ENCODE results near the gene CHRNA1.

Gene CHRNA1

DNA sequence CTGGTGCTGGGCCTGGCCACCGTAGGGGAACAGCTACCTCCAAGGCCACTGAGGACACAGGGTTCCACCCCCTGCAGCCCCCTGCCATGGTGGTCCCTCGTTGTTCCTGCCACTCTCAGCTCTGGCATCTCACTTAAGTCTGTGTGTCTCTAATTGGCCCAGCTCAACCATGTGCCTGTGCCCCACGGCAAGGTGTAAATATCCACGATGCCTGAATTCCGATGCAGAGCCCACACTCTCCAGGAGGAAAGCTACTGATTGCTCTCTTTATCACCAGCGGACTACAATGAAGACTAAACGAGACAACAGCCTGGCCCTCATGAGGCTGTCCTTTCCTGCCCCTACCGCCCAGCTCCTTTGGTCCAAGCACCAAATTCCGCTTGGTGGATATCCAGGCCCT, 17.0 kb upstream of the CHRNA1 start:
- DNase-seq, result no peak

DNA sequence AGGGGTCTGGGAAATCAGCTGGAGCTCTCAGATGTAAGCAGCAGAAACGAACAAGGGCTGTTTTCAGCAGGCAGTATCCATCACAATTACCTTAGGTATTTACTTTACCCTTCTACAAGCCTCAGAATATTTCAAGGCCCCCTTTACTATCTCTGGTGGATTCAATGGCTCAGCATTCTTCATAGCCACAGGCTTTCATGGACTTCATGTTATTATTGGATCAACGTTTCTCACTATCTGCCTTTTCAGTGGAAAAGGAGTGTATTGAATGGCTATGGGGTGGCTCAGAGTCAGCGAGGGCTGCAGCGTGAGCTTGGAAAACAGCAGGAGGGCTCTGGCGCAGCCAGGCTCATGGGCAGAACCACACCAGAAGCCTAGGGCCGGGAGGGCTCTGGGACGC, 16.6 kb upstream of the CHRNA1 start:
- no peak for DNase-seq

DNA sequence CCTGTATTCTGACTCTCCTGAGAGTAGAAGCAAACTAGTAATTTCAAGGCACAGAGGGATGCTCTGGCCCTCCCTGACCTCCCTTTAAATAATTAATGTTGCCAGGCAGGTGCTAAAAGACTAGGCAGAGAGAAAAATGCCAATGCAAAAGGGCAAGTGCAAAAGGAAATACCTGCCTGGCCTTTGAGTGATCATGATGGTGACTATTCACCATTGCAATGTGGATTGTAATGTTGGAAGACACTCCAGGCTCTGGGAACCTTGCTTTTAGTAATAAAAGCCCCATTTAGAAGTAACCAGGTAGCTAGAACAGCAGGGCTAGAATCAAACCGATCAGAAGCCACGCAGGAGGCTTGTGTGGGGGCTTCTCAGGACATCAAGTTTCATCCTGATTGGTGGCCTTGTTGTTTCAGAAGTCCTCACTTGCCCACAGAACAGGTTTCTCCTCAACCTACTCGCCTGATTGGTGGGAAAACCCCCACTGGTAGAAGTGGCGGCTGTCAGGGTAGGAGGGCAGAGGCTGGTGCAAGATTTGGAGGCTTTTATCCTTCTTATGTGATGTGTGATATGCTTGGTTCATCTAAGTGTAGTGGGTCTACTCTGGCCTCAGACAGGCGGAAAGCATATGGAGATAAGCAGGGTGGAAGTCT, 16.0 kb upstream of the CHRNA1 start:
- no peak for DNase-seq

DNA sequence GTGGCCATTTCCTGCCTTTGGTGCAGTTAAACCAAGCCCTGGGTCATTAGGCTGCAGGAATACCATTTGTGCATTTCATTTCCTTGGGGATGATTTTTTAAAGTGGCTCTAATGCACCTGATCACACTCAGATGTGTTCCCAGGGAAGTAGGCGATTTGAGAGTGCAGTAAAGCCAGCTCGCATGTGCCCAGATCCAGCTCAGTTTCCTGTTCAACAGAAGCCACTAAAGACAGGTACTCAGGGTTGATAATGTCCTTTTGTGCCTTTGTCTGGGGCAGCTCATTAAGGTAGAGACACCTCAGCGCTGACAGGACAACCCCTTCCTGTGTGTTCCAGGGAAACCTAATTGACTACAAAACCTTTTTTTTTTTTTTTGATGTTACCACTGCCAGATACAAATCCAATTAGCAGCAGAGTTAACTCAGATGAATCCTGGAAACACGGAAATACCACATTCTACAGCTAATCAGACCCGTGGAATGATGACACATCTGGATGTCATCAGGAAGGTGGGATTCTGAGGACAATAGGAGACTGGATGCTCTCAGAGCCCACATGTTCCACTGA, 15.2 kb upstream of the CHRNA1 start:
- peak; percentile 45 for DNase-seq

DNA sequence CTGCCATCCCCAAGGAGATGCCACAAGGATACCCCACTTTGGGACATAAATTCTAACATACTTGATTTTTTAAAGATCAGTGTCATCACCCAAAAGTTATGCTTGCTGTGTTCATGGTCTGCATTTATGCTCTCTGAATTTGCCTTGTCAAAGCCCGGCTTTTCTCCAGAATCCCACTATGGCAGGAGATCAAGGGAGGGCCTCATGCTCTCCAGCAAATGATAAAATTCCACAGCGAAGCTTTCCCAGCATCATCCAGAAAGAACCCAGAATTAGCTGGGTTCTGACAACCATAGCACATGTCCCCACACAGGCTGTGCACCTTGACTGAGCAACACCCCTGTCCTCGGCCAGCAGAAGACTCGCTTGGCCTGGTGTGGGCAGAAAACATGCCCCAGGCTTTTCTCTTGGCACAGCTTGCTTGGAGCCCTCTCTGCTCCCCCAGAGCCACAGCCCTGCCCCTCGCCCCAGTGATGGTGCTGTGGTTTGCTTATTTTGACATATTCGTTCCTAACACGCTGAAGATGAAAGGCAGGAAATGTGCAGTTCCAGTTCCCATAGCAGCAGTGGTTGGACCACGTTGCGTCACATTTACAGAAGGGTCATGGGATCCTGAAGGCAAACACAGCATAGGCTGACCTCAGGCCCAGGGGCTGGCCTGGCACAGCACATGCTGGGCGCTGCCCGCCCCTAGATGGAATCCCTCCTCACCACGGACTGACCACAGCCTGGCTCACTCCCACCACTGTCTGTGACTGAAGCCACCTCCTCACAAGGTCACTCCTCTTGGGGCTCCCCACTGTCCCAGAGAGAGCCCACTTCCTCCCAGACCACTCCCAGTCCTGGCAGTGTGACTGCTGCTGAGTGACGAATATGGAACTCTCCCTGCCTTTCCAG, 14.1 kb upstream of the CHRNA1 start:
- DNase-seq, result no peak

DNA sequence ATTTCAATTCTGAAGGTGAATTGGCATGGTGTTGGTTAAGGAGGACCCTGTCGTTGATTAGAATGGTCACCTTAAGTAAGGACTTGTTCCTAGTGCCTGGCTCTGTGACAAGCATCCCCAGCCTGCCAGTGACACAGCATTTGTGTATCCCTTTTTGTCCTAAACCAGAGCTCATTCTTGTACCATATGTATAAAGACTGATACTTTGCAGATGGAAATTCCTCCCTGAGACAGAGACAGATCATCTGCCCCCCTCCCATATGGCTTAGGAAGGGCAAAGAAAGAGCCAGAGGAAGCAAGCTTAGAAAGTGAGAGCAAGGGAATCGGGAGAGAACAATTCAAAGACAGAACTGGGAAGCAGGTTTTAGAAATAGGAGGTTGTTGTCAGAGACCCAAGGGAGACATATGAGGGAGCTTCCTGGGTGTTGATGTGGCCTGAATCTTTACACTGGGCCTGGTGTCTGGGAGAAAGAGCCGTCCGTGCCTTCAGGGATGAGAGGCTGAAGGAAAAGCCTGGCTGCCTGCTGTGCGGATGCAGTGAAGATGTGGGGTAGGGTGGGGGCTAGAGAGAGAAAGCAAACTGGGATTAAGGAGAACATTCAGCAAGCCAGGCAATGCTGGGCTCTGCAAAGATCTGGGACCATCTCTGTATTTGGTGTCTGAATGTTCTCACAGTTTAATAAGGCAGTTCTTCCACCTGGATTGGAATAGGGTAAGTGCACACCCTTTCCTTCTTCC, 13.2 kb upstream of the CHRNA1 start:
- DNase-seq, result no peak

DNA sequence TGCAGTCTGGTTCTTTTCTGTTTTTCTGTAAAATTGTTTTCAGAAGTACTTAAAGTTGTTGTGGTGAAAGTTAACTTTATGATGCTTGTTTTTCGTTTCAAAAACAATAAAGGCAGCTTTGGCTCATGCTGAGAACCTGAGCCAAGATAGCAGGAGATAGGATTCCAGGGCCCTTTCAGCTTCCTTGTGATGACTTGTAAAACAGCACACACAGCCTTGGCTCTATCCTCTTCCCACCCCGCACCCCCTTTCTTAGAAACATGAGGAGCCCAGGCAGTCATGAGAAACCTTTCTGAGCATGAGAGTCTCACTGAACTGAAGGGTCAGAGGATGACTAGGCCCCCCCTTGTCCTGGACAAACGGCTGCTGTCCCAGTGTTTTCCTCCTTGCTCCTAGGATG, 12.4 kb upstream of the CHRNA1 start:
- DNase-seq, result no peak

DNA sequence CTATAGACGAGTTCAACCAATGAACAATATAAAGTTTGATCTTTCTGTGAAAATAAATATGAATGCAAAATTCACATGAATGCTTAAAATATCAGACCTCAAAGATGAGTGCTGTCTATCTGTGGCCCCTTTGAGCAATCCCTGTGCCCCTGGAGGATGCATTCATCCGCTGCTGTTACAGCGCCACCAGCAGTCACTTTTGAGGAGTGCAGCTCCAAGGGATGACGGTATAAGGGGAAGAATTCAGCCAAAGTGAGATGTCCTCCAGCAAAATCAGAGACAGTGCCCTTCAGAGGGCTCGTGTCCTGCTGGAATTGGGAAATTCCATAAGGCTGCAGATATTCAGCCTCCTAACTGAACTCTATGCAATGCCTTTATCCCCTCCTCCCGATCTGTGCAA, 12.0 kb upstream of the CHRNA1 start:
- DNase-seq, result no peak

DNA sequence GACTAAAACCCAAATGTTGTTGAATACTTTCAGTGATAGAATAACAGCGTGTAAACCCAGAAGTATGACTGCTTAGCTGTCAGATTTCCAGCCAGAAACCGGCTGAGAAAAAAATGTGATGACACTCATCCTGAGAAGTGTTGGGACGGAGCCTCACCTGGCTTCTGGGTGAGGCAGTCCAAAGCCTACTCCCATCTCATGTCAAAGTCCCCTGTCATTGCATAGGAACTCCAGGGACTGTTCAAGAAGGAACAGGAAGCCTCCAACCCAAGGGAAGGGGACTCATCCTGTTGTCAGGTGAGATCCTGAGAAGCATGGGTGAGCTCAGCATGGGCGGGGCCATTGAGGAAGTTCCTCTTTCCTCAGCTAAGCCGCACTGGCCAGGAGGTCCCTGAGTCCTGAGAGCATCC, 11.3 kb upstream of the CHRNA1 start:
- no peak for DNase-seq

DNA sequence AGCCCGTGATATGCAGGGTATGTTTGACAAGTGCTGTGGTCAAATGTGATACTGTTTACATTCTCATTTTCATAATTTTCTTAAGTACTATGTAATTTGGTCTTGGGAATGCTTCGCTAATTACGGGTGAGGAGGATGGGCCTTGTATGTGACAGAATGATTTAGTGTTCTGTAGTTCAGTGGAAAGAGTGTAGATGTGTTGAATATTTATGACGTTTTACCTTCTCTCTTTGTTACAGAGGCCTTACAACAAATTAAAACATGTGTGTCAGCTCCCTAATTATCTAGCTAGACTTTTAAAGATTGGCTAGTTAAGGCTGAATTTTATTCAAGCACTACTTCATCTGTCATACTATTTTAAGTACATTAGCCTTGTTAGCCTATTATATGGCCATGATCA, 10.6 kb upstream of the CHRNA1 start:
- no peak for DNase-seq

DNA sequence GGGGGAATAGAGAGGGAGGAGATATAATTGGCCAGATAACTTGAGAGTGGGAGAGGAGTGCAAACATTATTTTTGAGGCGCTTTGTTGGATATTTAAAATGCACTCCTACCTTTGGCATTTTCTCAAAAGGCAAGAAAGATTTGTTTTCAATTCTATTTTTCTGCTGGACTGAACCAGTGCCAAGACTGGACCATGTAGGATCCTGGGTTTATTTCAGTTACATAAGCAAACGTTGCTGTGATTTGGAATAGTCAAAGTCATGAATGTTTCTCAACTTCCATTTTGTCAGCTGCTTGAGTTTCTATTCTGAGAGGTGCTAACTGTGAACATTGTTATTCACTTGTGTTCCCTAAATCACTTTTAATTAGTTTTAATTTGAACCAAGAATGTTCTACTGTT, 8.9 kb upstream of the CHRNA1 start:
- no peak for DNase-seq

DNA sequence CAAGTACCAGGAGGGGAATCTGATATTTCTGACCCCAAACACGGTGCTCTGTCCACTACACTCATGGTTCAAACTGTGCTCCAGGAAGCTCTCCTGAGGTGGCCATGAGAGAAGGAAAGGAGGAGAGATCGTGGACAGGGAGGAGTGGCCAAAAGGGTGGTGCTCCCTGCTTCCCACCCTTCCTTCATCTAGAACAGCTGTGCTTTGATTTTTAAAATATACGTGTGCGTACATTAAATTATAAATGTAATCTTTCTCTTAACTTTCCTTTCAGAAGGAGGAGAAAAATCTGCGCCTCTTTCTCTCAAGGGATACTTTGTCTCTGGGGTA, 8.2 kb upstream of the CHRNA1 start:
- DNase-seq, result no peak

DNA sequence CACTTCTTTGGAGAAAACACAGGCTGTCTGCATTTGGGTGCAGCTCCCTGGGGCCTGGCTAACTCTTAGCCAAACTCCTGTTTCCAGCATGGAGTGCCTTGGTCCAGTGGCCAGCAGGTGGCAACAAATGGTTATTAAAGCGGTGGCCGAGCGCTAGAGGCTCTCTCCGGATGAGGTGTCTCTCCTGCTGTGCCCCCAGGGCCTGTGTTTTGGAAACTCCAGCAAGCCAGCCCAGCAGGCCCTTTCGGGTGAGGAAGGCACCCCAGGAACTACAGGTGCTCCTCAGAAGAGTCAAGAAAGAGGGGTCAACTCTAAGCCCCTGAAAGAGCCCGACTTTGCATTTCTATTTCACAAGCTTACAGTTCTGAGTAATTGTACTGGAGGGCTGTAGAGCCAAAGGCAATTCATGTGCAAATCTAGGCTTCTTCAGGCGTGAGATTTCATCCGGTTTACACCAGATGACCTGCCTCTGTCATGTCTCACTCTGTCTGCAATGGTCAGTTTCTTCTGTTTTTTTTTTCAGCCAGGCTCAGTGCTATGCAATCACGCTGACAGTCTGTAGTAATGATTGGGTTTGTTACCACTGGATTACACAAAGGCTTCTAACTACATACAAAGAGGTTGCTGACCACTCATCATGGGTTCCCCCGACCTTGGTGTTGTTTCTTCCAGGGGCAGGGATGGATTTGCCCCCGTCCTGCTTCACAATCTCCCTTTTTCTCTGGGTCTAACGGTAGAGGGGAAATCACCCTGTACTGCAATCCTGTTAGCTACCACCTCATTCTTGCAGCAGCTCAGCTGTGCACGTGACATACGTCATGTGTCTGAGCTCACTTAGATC, 7.6 kb upstream of the CHRNA1 start:
- peak; percentile 16 for DNase-seq

DNA sequence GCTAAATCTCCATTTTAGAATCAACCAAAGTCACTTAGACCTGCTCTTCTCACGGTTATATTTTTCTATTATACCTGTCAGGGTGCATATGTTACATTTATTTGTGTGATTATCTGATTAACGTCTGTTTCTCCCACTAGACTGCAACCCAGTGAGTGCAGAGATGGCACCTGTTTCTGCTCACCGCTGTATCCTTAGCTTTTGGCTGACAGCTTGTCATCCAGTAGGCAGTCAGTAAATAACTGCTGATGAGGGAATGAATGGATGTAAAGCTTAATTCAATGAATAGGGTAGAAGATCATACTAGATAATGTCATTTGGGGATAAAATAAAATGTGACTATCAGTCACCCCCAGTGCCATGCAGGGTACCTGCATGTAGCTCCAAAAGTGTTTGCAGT, 6.9 kb upstream of the CHRNA1 start:
- DNase-seq, result no peak

DNA sequence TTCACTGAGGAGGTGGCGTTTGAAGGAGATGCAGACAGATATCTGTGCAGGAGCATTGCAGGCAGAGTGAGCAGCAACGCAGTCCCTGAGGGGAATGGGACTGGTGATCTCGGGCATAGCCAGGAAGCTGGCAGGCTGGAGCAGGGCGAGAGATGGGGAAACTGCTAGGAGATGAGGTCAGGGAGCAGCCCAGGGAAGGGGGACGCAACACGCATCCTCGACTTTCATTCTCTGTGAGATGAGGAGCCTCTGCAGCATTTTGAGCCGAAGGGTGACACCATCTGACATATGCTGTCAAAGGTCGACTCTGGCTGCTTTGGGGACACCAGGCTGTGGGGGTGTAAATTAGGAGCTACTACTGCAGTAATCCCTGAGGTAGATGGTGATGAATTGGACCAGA, 4.3 kb upstream of the CHRNA1 start:
- DNase-seq, result no peak

DNA sequence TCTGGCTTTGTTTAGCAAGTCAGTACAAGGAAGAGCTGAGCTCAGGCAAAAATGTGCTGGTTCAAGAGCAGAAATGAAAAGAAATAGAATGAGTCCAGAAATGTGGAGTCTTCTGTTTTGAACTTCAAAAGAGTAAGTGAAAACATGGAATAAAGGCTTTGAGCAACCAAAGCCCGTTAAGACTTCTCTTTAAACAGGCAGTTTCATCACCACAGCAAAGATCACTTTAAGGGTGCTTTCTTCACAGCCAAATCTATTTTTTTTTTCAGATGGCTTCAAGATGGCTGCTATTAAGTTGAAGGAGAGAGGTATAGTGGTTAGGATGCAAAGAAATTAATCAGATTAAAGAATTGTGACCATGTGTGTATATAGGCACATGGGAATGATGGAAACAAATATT, 2.0 kb upstream of the CHRNA1 start:
- no peak for DNase-seq

DNA sequence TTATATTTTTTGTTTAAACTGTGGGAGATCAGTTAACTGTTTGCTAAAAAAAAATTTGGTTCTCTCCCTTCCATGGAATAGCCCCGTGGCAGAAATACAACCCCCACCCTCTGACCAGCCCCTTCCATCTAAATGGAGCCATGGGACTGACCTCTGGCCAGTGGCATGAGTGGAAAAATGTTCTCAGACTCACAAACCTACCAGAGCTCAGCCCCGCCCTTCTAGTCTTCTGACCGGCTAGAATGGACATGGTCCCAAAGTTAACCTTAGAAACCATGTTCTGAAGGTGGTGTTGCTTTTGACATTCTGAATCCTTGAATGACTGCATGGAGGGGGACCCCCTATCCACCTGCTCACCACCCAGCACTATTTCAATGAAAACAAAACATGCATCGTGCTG, 1.3 kb upstream of the CHRNA1 start:
- DNase-seq, result no peak

DNA sequence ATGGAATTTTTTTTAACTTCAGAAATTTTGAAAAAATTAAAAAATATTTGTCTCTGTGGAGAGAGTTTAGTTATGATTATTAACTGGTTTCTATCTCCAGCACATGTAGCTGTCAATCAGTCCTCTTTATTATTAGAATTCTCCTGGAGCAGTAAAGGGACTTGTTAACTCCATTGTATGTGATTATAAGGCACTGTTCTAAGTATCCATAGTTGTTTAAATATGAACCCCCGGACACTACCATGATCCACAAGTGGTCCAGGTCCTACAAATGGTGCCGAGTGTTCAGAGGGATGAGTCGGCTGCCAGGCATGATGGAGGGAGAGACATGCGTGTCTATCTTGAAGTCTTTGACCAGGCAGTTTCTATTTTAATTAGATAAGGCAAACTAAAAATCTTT, 492 bp downstream of the CHRNA1 start:
- DNase-seq, result no peak

DNA sequence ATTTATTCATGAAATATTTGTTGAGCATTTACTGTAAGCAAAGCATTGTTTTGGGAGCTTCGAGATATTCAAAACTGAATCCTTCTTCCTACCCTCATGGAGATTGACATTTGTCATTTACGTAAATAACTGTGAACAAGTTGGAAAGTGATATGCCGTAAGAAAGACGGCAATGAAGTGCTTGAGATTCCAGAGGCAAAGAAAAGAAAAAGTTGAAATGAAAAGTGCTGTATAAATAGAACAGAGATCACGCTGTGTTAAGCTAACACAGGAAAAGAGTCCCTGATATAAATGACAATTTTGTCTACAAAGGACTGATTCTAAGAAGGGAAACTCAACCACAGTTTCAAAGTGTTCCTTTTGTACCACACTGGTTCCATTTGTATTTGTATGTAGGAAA, 1.8 kb downstream of the CHRNA1 start:
- DNase-seq, result no peak

DNA sequence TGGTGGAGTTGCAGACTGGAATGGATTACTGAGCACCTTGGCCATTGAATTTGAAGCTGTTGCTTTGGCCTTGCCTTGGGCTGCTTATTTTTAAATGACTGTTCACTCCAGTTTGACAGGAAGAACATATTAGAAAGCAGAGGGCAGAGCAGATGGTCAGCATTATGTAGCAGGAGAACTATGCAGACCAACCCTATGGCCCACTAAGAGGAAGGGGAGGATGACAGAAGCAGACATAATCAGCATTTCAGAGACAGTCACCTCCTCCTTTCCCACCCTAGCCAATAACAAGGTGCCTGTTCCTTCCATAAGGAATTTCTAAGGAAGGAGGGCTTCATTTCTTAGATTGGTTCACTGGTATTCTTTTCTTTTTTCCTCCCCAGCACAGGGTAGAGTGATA, 2.4 kb downstream of the CHRNA1 start:
- no peak for DNase-seq

DNA sequence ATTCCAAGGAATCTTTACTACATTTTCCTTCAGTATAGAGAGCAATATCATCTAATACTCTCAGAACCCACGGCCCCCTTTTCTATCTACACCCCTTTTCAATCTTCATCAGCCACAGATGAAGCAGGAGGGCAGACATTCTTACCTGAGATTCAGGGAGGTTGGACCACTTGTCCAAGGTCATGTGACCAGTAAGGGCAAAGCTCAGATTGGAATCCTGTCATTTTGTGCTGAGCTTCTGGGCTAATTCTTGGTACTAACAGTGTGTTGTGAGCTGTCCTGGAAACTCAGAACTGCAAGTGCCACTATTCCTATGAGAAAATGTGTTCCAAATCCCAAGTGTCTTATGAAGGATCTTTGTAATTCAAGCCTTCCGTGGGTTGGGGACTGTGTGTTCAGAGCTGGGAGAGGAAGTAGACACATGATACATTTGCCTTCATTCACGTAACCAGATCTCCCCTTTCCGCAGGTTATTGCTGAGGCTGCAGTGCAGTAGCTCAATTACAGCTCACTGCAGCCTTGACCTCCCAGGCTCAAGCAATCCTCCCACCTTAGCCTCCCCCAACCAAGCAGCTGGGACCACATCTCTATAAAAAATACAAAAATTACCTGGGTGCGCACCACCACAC, 3.3 kb downstream of the CHRNA1 start:
- DNase-seq, result no peak

DNA sequence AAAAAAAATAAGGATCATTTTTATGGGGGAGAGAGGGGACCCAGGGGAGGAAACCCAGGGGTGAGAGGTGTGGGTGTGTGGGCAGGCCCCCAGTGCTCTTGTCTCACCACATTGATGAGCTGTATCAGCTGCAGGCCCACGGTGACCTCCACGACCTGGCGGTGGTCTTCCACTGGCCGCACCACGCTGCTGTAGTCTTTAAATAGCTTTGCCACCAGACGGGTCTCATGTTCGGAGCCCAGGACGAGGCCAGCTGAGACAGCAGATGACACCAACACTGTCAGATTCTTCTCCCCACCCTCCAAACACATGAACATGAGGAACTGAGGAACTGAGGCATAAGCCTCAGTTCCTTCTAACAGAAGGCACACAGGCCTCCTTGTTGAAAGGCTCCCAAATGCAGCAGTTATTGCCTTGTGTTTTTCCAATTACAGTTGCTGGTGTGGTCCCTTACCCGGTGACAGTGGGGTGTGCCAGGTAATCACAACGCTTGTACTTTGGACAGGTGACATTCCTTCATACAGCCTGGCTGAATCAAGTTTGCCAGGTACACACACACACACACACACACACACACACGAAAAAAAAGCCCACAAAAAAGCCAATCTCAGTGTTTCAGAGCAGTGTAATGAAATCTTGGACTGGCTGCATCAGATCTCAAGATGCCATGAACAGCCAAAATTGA, 4.7 kb downstream of the CHRNA1 start:
- no peak for DNase-seq

Measured in NCI-H2081 treated with DMSO at 0.1 percent for 48 hours (cell line).